Measurements from ENCODE around the gene SBNO1.
"Not testable (repeated sequence)": the region's sequence is repeated elsewhere in the genome, so short reads cannot be mapped to it uniquely, and the experiment has no call there.

Gene SBNO1

GRCh38 chr12:123364532-123365024, at the start of gene SBNO1:
Gene SBNO1, minus strand, starts transcription at chr12:123364847. Its CDS starts 14,406 bp downstream, at chr12:123350441.
- Histone ChIP-seq H3F3A (ENCODE audit: insufficient read depth, low read length) (0 out of 2 replicates have a peak, but pooled peaks cover 4% of the 10 kb centered on the region), H3K9ac (ENCODE audit: low read length) (peak within 1 kb of the TSS; percentile 76), H4K20me1 (ENCODE audit: insufficient read depth, low read length) (no peaks in the 10 kb centered on the region), H3K4me2 (ENCODE audit: low read length) (peak within 1 kb of the TSS; percentile 95), H3K4me1 (ENCODE audit: insufficient read depth, low read length, severe bottlenecking) (peaks cover 18% of the 10 kb centered on the region), H3K27me3 (ENCODE audit: insufficient read depth, low read length) (no peaks in the 10 kb centered on the region), H3K9me3 (ENCODE audit: low read length) (no peaks in the 10 kb centered on the region), H3K27ac (ENCODE audit: low read depth, low read length, poor library complexity, severe bottlenecking) (peak within 1 kb of the TSS; percentile 92), H3K79me2 (ENCODE audit: insufficient read depth, low read length) (peaks cover 50% of the 10 kb centered on the region), H2AFZ (ENCODE audit: low read length) (peak within 1 kb of the TSS; percentile 1; the same call in 1 of the 2 replicates), H3K36me3 (ENCODE audit: insufficient read depth, low read length) (peaks cover 12% of the 10 kb centered on the region; the same call in 1 of the 2 replicates), H3K9me2 (ENCODE audit: low read depth, low read length) (no peaks in the 10 kb centered on the region), H3K4me3 (ENCODE audit: low read depth, low read length, poor library complexity, severe bottlenecking) (peak within 1 kb of the TSS; percentile 76)
- TF ChIP-seq CTCF (IDR thresholded peaks at IDR 0.05; ENCODE audit: low read length) (no peak), EZH2 (IDR thresholded peaks at IDR 0.05; ENCODE audit: borderline replicate concordance, low read length) (no peak)

- no peaks in the 10 kb centered on the region for H3K27me3 ChIP-seq (ENCODE audit: insufficient read depth, low read length)
- no peak overlapping the region for H3K27ac ChIP-seq (ENCODE audit: low read depth, low read length, poor library complexity, severe bottlenecking)
- peaks cover 33% of the 10 kb centered on the region for H3K36me3 ChIP-seq (ENCODE audit: insufficient read depth, low read length)
- H3K4me1 ChIP-seq (ENCODE audit: insufficient read depth, low read length, severe bottlenecking) = no peaks in the 10 kb centered on the region
- H3K4me3 ChIP-seq (ENCODE audit: low read depth, low read length, poor library complexity, severe bottlenecking) = no peak overlapping the region
- no peak overlapping the region for H3K4me2 ChIP-seq (ENCODE audit: low read length)
- no peak overlapping the region for H3K9ac ChIP-seq (ENCODE audit: low read length)
- TF ChIP-seq CTCF (IDR thresholded peaks at IDR 0.05; ENCODE audit: low read length) (no peak), EZH2 (IDR thresholded peaks at IDR 0.05; ENCODE audit: borderline replicate concordance, low read length) (no peak)
- H3K79me2 ChIP-seq (ENCODE audit: insufficient read depth, low read length) = no peaks in the 10 kb centered on the region
- no peaks in the 10 kb centered on the region for H3K9me2 ChIP-seq (ENCODE audit: low read depth, low read length)
- no peak overlapping the region for H2AFZ ChIP-seq (ENCODE audit: low read length)
- no peaks in the 10 kb centered on the region for H4K20me1 ChIP-seq (ENCODE audit: insufficient read depth, low read length)
- no peaks in the 10 kb centered on the region for H3K9me3 ChIP-seq (ENCODE audit: low read length)
- H3F3A ChIP-seq (ENCODE audit: insufficient read depth, low read length) = no peaks in the 10 kb centered on the region
These were observed 45.4 kb upstream of the SBNO1 start for GRCh38 chr12:123410041-123410412.

- H3K27ac ChIP-seq (ENCODE audit: low read depth, low read length, poor library complexity, severe bottlenecking); H3K27me3 ChIP-seq (ENCODE audit: insufficient read depth, low read length); H3K4me2 ChIP-seq (ENCODE audit: low read length); H3K4me3 ChIP-seq (ENCODE audit: low read depth, low read length, poor library complexity, severe bottlenecking); H3K9me2 ChIP-seq (ENCODE audit: low read depth, low read length); H3K9me3 ChIP-seq (ENCODE audit: low read length); H3K79me2 ChIP-seq (ENCODE audit: insufficient read depth, low read length); H3K4me1 ChIP-seq (ENCODE audit: insufficient read depth, low read length, severe bottlenecking); H3F3A ChIP-seq (ENCODE audit: insufficient read depth, low read length); H4K20me1 ChIP-seq (ENCODE audit: insufficient read depth, low read length); H3K9ac ChIP-seq (ENCODE audit: low read length); H2AFZ ChIP-seq (ENCODE audit: low read length): not testable (repeated sequence)
- peaks cover 38% of the 10 kb centered on the region for H3K36me3 ChIP-seq (ENCODE audit: insufficient read depth, low read length)
These were observed 44.8 kb upstream of the SBNO1 start for GRCh38 chr12:123409284-123410040.

GRCh38 chr12:123408619-123409018, 44.0 kb upstream of the SBNO1 start:
- not testable (repeated sequence) for H2AFZ ChIP-seq (ENCODE audit: low read length); H3K4me2 ChIP-seq (ENCODE audit: low read length); H3K27me3 ChIP-seq (ENCODE audit: insufficient read depth, low read length); H3F3A ChIP-seq (ENCODE audit: insufficient read depth, low read length); H3K4me3 ChIP-seq (ENCODE audit: low read depth, low read length, poor library complexity, severe bottlenecking); H3K9me2 ChIP-seq (ENCODE audit: low read depth, low read length); H3K79me2 ChIP-seq (ENCODE audit: insufficient read depth, low read length); H3K9ac ChIP-seq (ENCODE audit: low read length); H3K4me1 ChIP-seq (ENCODE audit: insufficient read depth, low read length, severe bottlenecking); H4K20me1 ChIP-seq (ENCODE audit: insufficient read depth, low read length); H3K9me3 ChIP-seq (ENCODE audit: low read length); H3K27ac ChIP-seq (ENCODE audit: low read depth, low read length, poor library complexity, severe bottlenecking)
- peaks cover 47% of the 10 kb centered on the region for H3K36me3 ChIP-seq (ENCODE audit: insufficient read depth, low read length)

- H3K9ac ChIP-seq (ENCODE audit: low read length); H3K4me2 ChIP-seq (ENCODE audit: low read length); H3K4me3 ChIP-seq (ENCODE audit: low read depth, low read length, poor library complexity, severe bottlenecking); H3K9me3 ChIP-seq (ENCODE audit: low read length); H3K4me1 ChIP-seq (ENCODE audit: insufficient read depth, low read length, severe bottlenecking); H3K79me2 ChIP-seq (ENCODE audit: insufficient read depth, low read length); H3K9me2 ChIP-seq (ENCODE audit: low read depth, low read length); H4K20me1 ChIP-seq (ENCODE audit: insufficient read depth, low read length); H3K27me3 ChIP-seq (ENCODE audit: insufficient read depth, low read length); H2AFZ ChIP-seq (ENCODE audit: low read length); H3K27ac ChIP-seq (ENCODE audit: low read depth, low read length, poor library complexity, severe bottlenecking); H3F3A ChIP-seq (ENCODE audit: insufficient read depth, low read length): not testable (repeated sequence)
- peaks cover 54% of the 10 kb centered on the region for H3K36me3 ChIP-seq (ENCODE audit: insufficient read depth, low read length)
These were observed 43.3 kb upstream of the SBNO1 start for GRCh38 chr12:123407934-123408333.

GRCh38 chr12:123407269-123407668, 42.6 kb upstream of the SBNO1 start:
- not testable (repeated sequence) for H3K4me1 ChIP-seq (ENCODE audit: insufficient read depth, low read length, severe bottlenecking); H3K79me2 ChIP-seq (ENCODE audit: insufficient read depth, low read length); H3K27me3 ChIP-seq (ENCODE audit: insufficient read depth, low read length); H3K9ac ChIP-seq (ENCODE audit: low read length); H3F3A ChIP-seq (ENCODE audit: insufficient read depth, low read length); H3K4me2 ChIP-seq (ENCODE audit: low read length); H2AFZ ChIP-seq (ENCODE audit: low read length); H3K4me3 ChIP-seq (ENCODE audit: low read depth, low read length, poor library complexity, severe bottlenecking); H3K9me3 ChIP-seq (ENCODE audit: low read length); H3K27ac ChIP-seq (ENCODE audit: low read depth, low read length, poor library complexity, severe bottlenecking); H4K20me1 ChIP-seq (ENCODE audit: insufficient read depth, low read length); H3K9me2 ChIP-seq (ENCODE audit: low read depth, low read length)
- peaks cover 60% of the 10 kb centered on the region for H3K36me3 ChIP-seq (ENCODE audit: insufficient read depth, low read length)

All from OCI-LY1 (cell line).